ENCODE measurements around the gene FHOD3. TPM values are rescaled to one million over a fixed set of nuclear protein-coding genes. Genes with fewer than 3 reads are reported as not detected.

The FHOD3 gene
- total and polyA plus RNA-seq, 5 experiments from 2014 or later: not detected

DNA sequence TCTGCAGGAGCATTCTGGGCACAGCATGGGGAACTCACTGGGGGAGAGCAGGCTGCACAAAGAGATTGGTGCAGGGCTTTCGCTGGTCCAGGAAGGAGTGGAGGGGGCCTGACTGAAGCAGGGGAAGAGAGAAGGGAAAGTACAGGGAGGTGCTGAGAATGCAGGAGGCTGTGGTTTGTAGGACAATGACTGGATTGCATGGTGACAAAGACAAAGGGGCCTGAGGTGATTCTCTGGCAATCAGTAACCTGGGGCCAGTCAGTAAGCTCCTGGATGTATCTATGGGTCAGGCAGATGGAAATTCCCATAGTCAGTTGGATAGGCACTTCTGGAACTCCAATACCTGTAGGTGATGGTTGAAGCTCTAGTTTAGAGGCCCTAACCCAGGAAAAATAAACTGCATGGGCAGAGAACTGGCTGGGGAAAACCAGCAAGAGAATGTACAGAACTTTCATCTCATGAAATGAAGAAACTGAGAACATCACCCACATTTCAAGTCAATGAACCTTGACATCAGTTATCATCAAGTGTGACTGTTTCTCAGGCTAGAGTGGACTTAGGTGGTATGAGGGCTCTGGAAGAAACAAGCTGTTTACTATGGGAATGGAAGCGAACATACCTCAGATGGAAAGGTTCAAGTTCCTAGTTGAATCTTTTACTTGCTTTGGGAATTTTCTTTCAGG is 338.0 kb downstream of the FHOD3 start:
- H3K27ac Mint-ChIP-seq: no peak overlapping the region
- no peaks in the 10 kb centered on the region for H3K36me3 Mint-ChIP-seq
- no peak overlapping the region for H3K4me3 Mint-ChIP-seq
- DNase-seq (no peak), ATAC-seq (no peak)
- POLR2A ChIA-PET: no interaction called here
- H3K9me3 Mint-ChIP-seq: no peaks in the 10 kb centered on the region
- H3K27me3 Mint-ChIP-seq: peaks cover 5 to 19% (median 16%) of the 10 kb centered on the region in 5 donors
- H3K4me1 Mint-ChIP-seq: no peaks in the 10 kb centered on the region

DNA sequence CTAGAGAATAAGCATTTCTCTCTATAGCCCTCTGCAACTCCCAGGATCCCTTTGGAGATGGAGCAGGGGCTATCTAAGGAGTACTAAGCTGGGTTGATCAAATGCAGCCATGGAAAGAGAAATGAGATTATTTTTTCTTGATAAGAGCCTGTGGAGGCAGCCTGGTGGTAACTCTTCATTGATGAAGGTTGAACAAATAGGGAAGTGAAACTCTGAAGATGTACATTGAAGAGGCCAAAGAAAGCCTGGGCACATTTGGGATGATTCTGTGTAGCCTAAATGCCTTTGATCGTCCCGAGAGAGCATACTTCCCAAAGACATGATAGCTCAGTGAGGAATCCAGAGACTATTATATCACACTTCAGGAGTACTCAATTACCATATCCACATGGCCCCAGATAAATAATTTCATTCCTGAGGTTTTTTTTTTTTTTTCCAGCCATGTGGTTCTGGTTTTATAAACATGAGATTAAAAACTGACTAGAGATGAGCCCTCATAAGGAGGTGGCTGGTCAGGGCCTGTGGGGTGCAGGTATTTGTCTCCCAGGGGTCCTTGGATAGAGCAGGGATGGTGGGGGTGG is 338.8 kb downstream of the FHOD3 start:
- POLR2A ChIA-PET: no interaction called here
- H3K27ac Mint-ChIP-seq: no peak overlapping the region
- H3K9me3 Mint-ChIP-seq: no peaks in the 10 kb centered on the region
- no peak for ATAC-seq
- H3K4me1 Mint-ChIP-seq: no peaks in the 10 kb centered on the region
- no peak for DNase-seq
- H3K36me3 Mint-ChIP-seq: no peaks in the 10 kb centered on the region
- no peak overlapping the region for H3K4me3 Mint-ChIP-seq
- peaks cover 5 to 20% (median 16%) of the 10 kb centered on the region in 5 donors for H3K27me3 Mint-ChIP-seq

DNA sequence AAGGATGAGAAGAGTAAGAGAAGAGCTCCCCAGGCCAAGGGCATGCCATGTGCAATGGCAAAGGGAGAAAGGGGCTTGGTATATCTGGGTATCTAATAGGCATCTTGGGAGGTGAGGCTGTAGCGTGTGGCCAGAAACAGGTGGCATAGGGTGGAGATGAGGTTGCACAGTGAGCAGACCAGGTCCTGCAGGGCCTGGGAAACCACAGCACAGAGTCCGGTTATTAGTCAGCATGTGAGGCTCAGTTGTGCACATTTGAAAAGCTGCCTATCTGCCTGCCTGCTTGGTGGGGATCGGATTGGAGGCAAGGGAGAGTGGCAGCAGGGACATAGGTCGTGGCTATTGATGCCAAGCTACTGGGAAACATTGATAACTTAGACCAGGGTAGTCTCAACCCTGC is 340.7 kb downstream of the FHOD3 start:
- H3K36me3 Mint-ChIP-seq: no peaks in the 10 kb centered on the region
- H3K27me3 Mint-ChIP-seq: peaks cover 3 to 19% (median 16%) of the 10 kb centered on the region in 5 donors
- DNase-seq (no peak), ATAC-seq (no peak)
- no peaks in the 10 kb centered on the region for H3K4me1 Mint-ChIP-seq
- POLR2A ChIA-PET: no interaction called here
- H3K4me3 Mint-ChIP-seq: no peak overlapping the region
- no peak overlapping the region for H3K27ac Mint-ChIP-seq
- no peaks in the 10 kb centered on the region for H3K9me3 Mint-ChIP-seq

DNA sequence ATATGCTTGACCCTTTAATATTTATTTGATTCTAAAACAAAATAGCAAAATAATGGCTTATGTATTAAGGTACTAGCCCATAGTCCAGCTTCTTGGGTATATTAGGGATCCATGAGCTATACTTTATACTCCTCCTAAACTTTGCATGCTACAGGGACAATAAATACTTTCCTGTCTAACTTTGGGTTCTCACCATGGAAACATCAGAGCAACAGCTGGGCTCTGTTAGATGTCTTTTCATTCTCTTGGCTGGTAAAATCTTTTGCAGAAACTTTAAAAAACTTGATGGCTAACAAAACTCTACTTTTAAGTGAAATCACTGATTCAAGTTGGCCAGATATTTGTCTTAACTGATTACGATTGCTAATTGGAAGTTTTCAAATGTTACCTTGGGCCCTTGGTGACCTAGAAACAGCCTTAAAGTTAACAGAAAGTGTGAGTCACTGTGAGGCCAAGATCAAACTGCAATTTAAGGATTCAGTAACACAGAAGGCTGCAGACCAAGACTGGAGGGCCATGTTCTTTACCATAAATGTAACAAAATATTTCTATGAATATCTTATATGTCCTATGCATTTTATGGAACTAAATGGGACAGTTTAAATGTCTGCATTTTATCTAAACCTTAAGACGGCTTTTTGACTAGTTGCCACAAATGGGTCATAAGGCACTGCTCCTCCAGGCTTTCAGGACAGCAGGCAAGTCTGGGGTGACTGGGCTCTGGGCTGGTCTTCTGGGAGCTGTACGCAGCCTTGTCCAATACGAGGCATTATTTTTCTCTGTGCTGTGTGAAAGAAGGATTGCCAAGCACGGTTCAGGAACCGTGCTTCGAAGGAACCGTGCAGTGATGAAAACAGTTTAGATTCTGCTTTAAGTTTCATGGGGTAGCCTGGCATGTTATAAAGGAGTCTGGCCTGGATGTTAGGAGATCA is 342.8 kb downstream of the FHOD3 start:
- POLR2A ChIA-PET: no interaction called here
- ATAC-seq (no peak), DNase-seq (no peak)
- Mint-ChIP-seq H3K4me1 (no peaks in the 10 kb centered on the region), H3K4me3 (no peak overlapping the region), H3K27me3 (peaks cover 2 to 13% (median 7%) of the 10 kb centered on the region in 5 donors), H3K9me3 (no peaks in the 10 kb centered on the region), H3K27ac (no peak overlapping the region), H3K36me3 (no peaks in the 10 kb centered on the region)

GRCh38 chr18:36643061-36643460 is 345.5 kb downstream of the FHOD3 start:
- ATAC-seq: no peak
- POLR2A ChIA-PET: no interaction called here
- Mint-ChIP-seq H3K4me1 (no peaks in the 10 kb centered on the region), H3K9me3 (peaks cover 0 to 4% (median 0%) of the 10 kb centered on the region in 9 donors), H3K27ac (no peak overlapping the region), H3K36me3 (no peaks in the 10 kb centered on the region), H3K27me3 (peaks cover 2 to 15% (median 5%) of the 10 kb centered on the region in 5 donors), H3K4me3 (no peak overlapping the region)
- DNase-seq: no peak

DNA sequence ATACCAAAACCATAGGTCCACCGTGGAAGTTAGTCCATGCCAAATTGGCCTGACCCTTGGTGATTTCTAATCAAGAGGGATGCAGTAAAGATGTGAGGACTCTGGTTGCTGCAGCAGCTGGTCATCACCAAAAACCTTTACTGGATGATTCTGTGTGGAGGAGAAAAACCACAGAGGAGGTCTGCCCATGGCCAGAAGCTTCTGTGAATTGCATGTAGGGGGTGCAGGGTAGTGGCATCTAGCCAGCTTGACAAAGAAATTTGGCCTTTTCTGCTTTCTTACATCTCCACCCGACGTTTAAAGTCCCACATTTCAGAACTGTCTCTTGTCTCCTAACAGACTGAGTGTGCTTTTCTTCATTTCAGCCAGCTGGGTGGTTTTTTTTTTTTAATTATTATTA is 351.3 kb downstream of the FHOD3 start:
- no peak for ATAC-seq
- POLR2A ChIA-PET: no interaction called here
- Mint-ChIP-seq H3K4me3 (no peak overlapping the region), H3K9me3 (peaks cover 0 to 4% (median 0%) of the 10 kb centered on the region in 9 donors), H3K4me1 (no peaks in the 10 kb centered on the region), H3K36me3 (no peaks in the 10 kb centered on the region), H3K27ac (no peak overlapping the region), H3K27me3 (peaks cover 0 to 16% (median 6%) of the 10 kb centered on the region in 5 donors)
- no peak for DNase-seq

- Mint-ChIP-seq H3K36me3 (no peaks in the 10 kb centered on the region), H3K27me3 (peaks cover 0 to 16% (median 7%) of the 10 kb centered on the region in 5 donors), H3K4me3 (no peak overlapping the region), H3K4me1 (no peaks in the 10 kb centered on the region), H3K9me3 (peaks cover 0 to 4% (median 0%) of the 10 kb centered on the region in 9 donors), H3K27ac (no peak overlapping the region)
- POLR2A ChIA-PET: no interaction called here
- DNase-seq (no peak), ATAC-seq (no peak)
Observed at GRCh38 chr18:36649205-36649604, 351.7 kb downstream of the FHOD3 start.

- Mint-ChIP-seq H3K27ac (no peak overlapping the region), H3K36me3 (no peaks in the 10 kb centered on the region), H3K27me3 (peaks cover 0 to 13% (median 4%) of the 10 kb centered on the region in 5 donors), H3K4me1 (no peaks in the 10 kb centered on the region), H3K9me3 (peaks cover 0 to 4% (median 0%) of the 10 kb centered on the region in 9 donors), H3K4me3 (no peak overlapping the region)
- POLR2A ChIA-PET: no interaction called here
- DNase-seq (no peak), ATAC-seq (no peak)
Observed at GRCh38 chr18:36650266-36650665, 352.8 kb downstream of the FHOD3 start.

DNA sequence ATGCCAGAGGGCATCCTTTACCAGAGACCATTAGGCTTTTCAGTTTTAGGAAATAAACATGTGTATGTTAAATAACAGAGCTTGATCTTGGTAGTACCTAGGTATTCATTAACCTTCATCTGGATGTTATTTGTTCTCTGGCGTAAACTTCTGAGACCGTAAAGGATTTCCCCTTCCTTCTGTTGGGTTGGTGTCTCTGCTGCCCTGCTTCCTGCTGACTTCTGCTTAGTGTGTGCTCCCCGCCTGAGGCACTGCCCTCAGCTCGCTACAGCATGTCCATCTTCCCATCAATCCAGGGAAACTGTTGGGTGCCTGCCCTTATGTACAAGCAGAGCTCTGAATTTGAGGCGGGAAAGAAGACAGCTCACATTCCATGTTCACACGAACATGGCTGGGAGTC is 353.4 kb downstream of the FHOD3 start:
- H3K36me3 Mint-ChIP-seq: no peaks in the 10 kb centered on the region
- POLR2A ChIA-PET: no interaction called here
- no peak overlapping the region for H3K27ac Mint-ChIP-seq
- peaks cover 0 to 4% (median 0%) of the 10 kb centered on the region in 9 donors for H3K9me3 Mint-ChIP-seq
- ATAC-seq (no peak), DNase-seq (no peak)
- no peak overlapping the region for H3K4me3 Mint-ChIP-seq
- no peaks in the 10 kb centered on the region for H3K4me1 Mint-ChIP-seq
- peaks cover 0 to 13% (median 7%) of the 10 kb centered on the region in 5 donors for H3K27me3 Mint-ChIP-seq

DNA sequence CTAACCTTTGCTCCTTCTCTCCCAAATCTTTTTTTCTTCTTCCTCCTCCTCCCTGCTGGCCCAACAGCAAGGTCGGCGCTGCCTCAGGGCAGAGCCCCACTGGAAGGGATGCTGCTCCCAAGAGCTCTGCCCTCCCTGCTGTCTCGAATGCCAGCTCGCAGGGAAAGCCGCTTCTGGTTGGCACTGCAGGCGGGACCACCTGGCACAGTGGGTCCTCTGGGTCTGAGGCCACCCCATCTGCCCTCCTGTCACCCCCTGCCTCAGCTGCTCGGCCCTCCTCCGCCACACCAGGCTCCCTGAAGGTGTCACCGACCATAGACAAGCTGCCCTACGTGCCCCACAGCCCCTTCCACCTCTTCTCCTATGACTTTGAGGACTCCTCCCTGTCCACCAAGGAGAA is 355.0 kb downstream of the FHOD3 start:
- H3K36me3 Mint-ChIP-seq: no peaks in the 10 kb centered on the region
- H3K27me3 Mint-ChIP-seq: peaks cover 0 to 17% (median 14%) of the 10 kb centered on the region in 5 donors
- no peaks in the 10 kb centered on the region for H3K4me1 Mint-ChIP-seq
- peaks cover 0 to 3% (median 0%) of the 10 kb centered on the region in 9 donors for H3K9me3 Mint-ChIP-seq
- ATAC-seq (no peak), DNase-seq (no peak)
- peak overlapping the region in 1 of 10 donors; percentile 47 for H3K27ac Mint-ChIP-seq
- no peak overlapping the region for H3K4me3 Mint-ChIP-seq
- POLR2A ChIA-PET: no interaction called here

- DNase-seq (no peak), ATAC-seq (no peak)
- H3K27ac Mint-ChIP-seq: no peak overlapping the region
- H3K4me3 Mint-ChIP-seq: no peak overlapping the region
- peaks cover 0 to 3% (median 0%) of the 10 kb centered on the region in 9 donors for H3K9me3 Mint-ChIP-seq
- H3K36me3 Mint-ChIP-seq: no peaks in the 10 kb centered on the region
- H3K27me3 Mint-ChIP-seq: peaks cover under 1 to 20% (median 14%) of the 10 kb centered on the region in 5 donors
- POLR2A ChIA-PET: no interaction called here
- no peaks in the 10 kb centered on the region for H3K4me1 Mint-ChIP-seq
Observed at GRCh38 chr18:36653141-36653869, 355.8 kb downstream of the FHOD3 start.

DNA sequence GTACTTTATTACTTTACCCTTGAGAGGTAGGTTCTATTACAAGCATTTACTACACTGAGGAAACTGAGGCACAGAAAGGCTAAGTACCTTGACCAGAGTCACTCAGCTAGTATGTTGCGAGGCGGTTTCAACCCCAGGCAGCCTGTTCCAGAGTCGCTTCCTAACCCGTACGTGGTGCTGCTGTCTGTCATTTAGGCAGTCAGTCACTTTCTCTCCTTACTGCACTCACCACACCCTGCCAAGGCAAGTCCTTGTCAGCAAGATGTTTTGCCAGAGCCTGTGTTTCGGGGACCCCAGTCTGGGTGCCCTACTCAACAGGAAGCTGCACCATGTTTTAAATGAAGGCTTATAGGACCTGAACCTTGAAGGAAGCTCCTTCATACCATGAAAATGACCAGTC is 356.4 kb downstream of the FHOD3 start:
- POLR2A ChIA-PET: no interaction called here
- Mint-ChIP-seq H3K4me1 (no peaks in the 10 kb centered on the region), H3K36me3 (no peaks in the 10 kb centered on the region), H3K27ac (no peak overlapping the region), H3K27me3 (peaks cover 3 to 22% (median 16%) of the 10 kb centered on the region in 5 donors), H3K9me3 (peaks cover 0 to 3% (median 0%) of the 10 kb centered on the region in 9 donors), H3K4me3 (no peak overlapping the region)
- DNase-seq (no peak), ATAC-seq (no peak)

Data from naive thymus-derived CD8-positive, alpha-beta T cell (primary cell).